ENCODE measurements around the gene SLC40A1. TPM values are rescaled to one million over a fixed set of nuclear protein-coding genes. Genes with fewer than 3 reads are reported as not detected.

Gene SLC40A1
- total and polyA plus RNA-seq, 2 of the 8 experiments (the other 6 are each of a cell fraction or from before 2014, with no cell fraction given) = 0.03 TPM; not detected in 1

DNA sequence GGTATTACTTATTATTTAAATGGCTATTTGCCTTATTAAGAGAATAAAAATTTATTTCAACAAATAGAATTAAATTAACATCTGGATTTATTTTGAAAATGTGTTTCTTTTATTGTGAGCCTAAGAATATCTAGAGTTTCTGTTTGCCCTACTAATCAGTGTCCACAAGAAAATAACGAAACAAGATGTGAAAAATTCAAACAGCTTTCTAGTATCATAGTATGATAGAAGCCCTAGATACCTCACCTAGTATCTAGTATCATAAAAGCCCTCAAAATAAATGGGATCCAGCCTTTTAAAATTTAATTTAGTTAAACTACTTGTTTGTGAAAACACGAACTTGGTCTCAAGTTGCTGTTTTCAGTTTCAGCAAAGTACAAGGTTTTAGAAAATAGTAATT lies 13.7 kb upstream of the SLC40A1 start:
- H3K9me3 ChIP-seq (ENCODE audit: insufficient read depth in 2 of 2, low read depth in 1 of 2, low read length in 1 of 2) = no peaks in the 10 kb centered on the region
- no peak overlapping the region for H3K14ac ChIP-seq (ENCODE audit: insufficient read length)
- no peak overlapping the region for H2BK5ac ChIP-seq (ENCODE audit: low read depth, low read length)
- no peaks in the 10 kb centered on the region for H3K23me2 ChIP-seq (ENCODE audit: low read depth, low read length)
- ChIA-PET POLR2A (ENCODE audit: partially characterized antibody) (no interaction called here), CTCF (ENCODE audit: partially characterized antibody) (no interaction called here)
- 91% methylated on average over 2 of the region's 2 CpGs; no CpG with 5 or more reads in 1 of the 2 experiments for WGBS, 2 experiments (ENCODE audit: extremely low coverage in 1 of 2, insufficient coverage in 1 of 2, insufficient read length in 1 of 2, insufficient replicate concordance in 2 of 2, low coverage in 1 of 2, low lambda C conversion rate in 2 of 2, missing lambda C conversion rate in 1 of 2)
- H4K91ac ChIP-seq (replicated peaks; ENCODE audit: insufficient read length, low read length) = no peak overlapping the region
- H3K79me1 ChIP-seq (ENCODE audit: low read depth, low read length) = no peaks in the 10 kb centered on the region
- H2AFZ ChIP-seq (ENCODE audit: low read length) = no peak overlapping the region
- no peak overlapping the region for H3K27ac ChIP-seq (ENCODE audit: low read depth, low read length)
- no peak overlapping the region for H2BK12ac ChIP-seq (ENCODE audit: low read depth, low read length)
- no peaks in the 10 kb centered on the region for H3K79me2 ChIP-seq (ENCODE audit: control insufficient read depth in 1 of 2, insufficient read depth in 2 of 2, low read length in 2 of 2)
- H3K4ac ChIP-seq (replicated peaks; ENCODE audit: insufficient read length, low read depth, low read length) = no peak overlapping the region
- no peak overlapping the region for H4K5ac ChIP-seq (ENCODE audit: insufficient read length, low read depth, low read length)
- H3K27me3 ChIP-seq (replicated peaks in 1 of 4; ENCODE audit: control insufficient read depth in 3 of 4, extremely low read depth in 1 of 4, insufficient read depth in 3 of 4, low read length in 3 of 4) = no peaks in the 10 kb centered on the region
- H4K20me1 ChIP-seq (replicated peaks in 1 of 2; ENCODE audit: control insufficient read depth in 1 of 2, insufficient read depth in 2 of 2, low read length in 2 of 2) = no peaks in the 10 kb centered on the region
- H2AK5ac ChIP-seq (ENCODE audit: low read depth, low read length) = no peak overlapping the region
- H3K4me2 ChIP-seq (ENCODE audit: insufficient read depth in 1 of 2, low read depth in 2 of 2, low read length in 2 of 2) = no peak overlapping the region
- FAIRE-seq = no peak
- H3K23ac ChIP-seq (ENCODE audit: insufficient read length) = no peak overlapping the region
- H3K9ac ChIP-seq (replicated peaks in 1 of 4; ENCODE audit: extremely low read depth in 1 of 4, low read depth in 3 of 4, low read length in 3 of 4) = no peak overlapping the region
- no peaks in the 10 kb centered on the region for H3K36me3 ChIP-seq (ENCODE audit: control insufficient read depth in 2 of 4, insufficient read depth in 4 of 4, low read length in 3 of 4)
- H3K56ac ChIP-seq (replicated peaks; ENCODE audit: insufficient read length, low read depth, low read length) = no peak overlapping the region
- H4K8ac ChIP-seq (ENCODE audit: extremely low read depth, insufficient read depth, low read length) = no peak overlapping the region
- H2BK120ac ChIP-seq (replicated peaks; ENCODE audit: low read depth, low read length) = no peak overlapping the region
- no peak overlapping the region for H3K18ac ChIP-seq (ENCODE audit: extremely low read depth, low read length)
- H3K4me1 ChIP-seq (replicated peaks in 1 of 4; ENCODE audit: control insufficient read depth in 3 of 4, insufficient read depth in 4 of 4, low read length in 3 of 4) = no peaks in the 10 kb centered on the region
- H3K4me3 ChIP-seq (ENCODE audit: extremely low read depth in 1 of 4, insufficient read depth in 2 of 4, low read depth in 3 of 4, low read length in 4 of 4) = no peak overlapping the region
- no peak for DNase-seq (ENCODE audit: low read depth in 1 of 2, low spot score in 2 of 2)
- H2BK20ac ChIP-seq (ENCODE audit: low read length) = no peak overlapping the region
- no peak overlapping the region for H2BK15ac ChIP-seq (ENCODE audit: low read length)
- no peak for TF ChIP-seq SUZ12 (IDR thresholded peaks at IDR 0.05; ENCODE audit: low read length)
- no peak for TF ChIP-seq TEAD4 (IDR thresholded peaks at IDR 0.05; ENCODE audit: low read depth, low read length)
- TF ChIP-seq EP300 (IDR thresholded peaks at IDR 0.05; ENCODE audit: borderline replicate concordance in 1 of 2, low read depth in 2 of 2, low read length in 2 of 2) = no peak
- TF ChIP-seq HDAC2 (IDR thresholded peaks at IDR 0.05; ENCODE audit: borderline replicate concordance in 1 of 2, low read depth in 2 of 2, low read length in 2 of 2) = no peak
- TF ChIP-seq NRF1 (IDR thresholded peaks at IDR 0.05; ENCODE audit: low read depth, low read length) = no peak
- TF ChIP-seq CHD1 (IDR thresholded peaks at IDR 0.05; ENCODE audit: low read depth, low read length) = no peak
- TF ChIP-seq RAD21 (IDR thresholded peaks at IDR 0.05 in 1 of 2, conservative IDR thresholded peaks at IDR 0.05 in 1 of 2; ENCODE audit: low read depth in 2 of 2, low read length in 2 of 2) = no peak
- no peak for TF ChIP-seq JUN (IDR thresholded peaks at IDR 0.05; ENCODE audit: low read depth, low read length)
- TF ChIP-seq POU5F1 (IDR thresholded peaks at IDR 0.05; ENCODE audit: low read depth, low read length) = no peak
- no peak for TF ChIP-seq CEBPB (IDR thresholded peaks at IDR 0.05; ENCODE audit: low read depth, low read length)
- TF ChIP-seq BRCA1 (IDR thresholded peaks at IDR 0.05; ENCODE audit: low read depth, low read length) = no peak
- TF ChIP-seq SIN3A (conservative IDR thresholded peaks at IDR 0.05 in 1 of 2, IDR thresholded peaks at IDR 0.05 in 1 of 2; ENCODE audit: low read depth in 1 of 2, low read length in 2 of 2) = no peak
- TF ChIP-seq, protein P1, sequence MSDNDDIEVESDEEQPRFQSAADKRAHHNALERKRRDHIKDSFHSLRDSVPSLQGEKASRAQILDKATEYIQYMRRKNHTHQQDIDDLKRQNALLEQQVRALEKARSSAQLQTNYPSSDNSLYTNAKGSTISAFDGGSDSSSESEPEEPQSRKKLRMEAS (IDR thresholded peaks at IDR 0.05) = no peak
- TF ChIP-seq EGR1 (IDR thresholded peaks at IDR 0.05; ENCODE audit: borderline replicate concordance, low read depth, low read length) = no peak
- TF ChIP-seq SIRT6 (IDR thresholded peaks at IDR 0.05; ENCODE audit: low read length) = no peak

All from H1 (cell line).